GM19035 (cell line): ENCODE measurements around the gene SVOPL.

Source experiments
- ATAC-seq: cut with Tn5 transposase; IDR thresholded peaks from one replicate; pipeline ENCODE4 v1.9.1; 2021; ENCODE audit not compliant: unreplicated experiment

SVOPL gene

GRCh38 chr7:138565071-138565450 lies 136.1 kb downstream of the SVOPL start:
- ATAC-seq, result no peak

GRCh38 chr7:138564365-138564764 lies 136.8 kb downstream of the SVOPL start:
- ATAC-seq, result no peak

- no peak for ATAC-seq
These were observed 137.4 kb downstream of the SVOPL start for GRCh38 chr7:138563808-138564207.

- no peak for ATAC-seq
These were observed 141.7 kb downstream of the SVOPL start for GRCh38 chr7:138559448-138559847.

GRCh38 chr7:138556771-138557484 lies 144.2 kb downstream of the SVOPL start:
- ATAC-seq, result no peak

- ATAC-seq, result no peak
These were observed 145.5 kb downstream of the SVOPL start for GRCh38 chr7:138555684-138556083.

GRCh38 chr7:138554674-138555073 lies 146.5 kb downstream of the SVOPL start:
- ATAC-seq, result no peak

- ATAC-seq, result no peak
These were observed 147.4 kb downstream of the SVOPL start for GRCh38 chr7:138553805-138554204.

- no peak for ATAC-seq
These were observed 150.1 kb downstream of the SVOPL start for GRCh38 chr7:138551102-138551501.

- no peak for ATAC-seq
These were observed 150.8 kb downstream of the SVOPL start for GRCh38 chr7:138550337-138550736.

- no peak for ATAC-seq
These were observed 152.1 kb downstream of the SVOPL start for GRCh38 chr7:138549082-138549481.

GRCh38 chr7:138546829-138547228 lies 154.3 kb downstream of the SVOPL start:
- ATAC-seq, result no peak

- ATAC-seq, result no peak
These were observed 155.0 kb downstream of the SVOPL start for GRCh38 chr7:138546064-138546619.

GRCh38 chr7:138545123-138545522 lies 156.0 kb downstream of the SVOPL start:
- no peak for ATAC-seq
